T1000 (cell line): ENCODE results near the gene ELMOD1.
A peak's percentile ranks its signal among the peaks of the same experiment; 100 is the strongest.
"Not testable (repeated sequence)": the region's sequence is repeated elsewhere in the genome, so short reads cannot be mapped to it uniquely, and the experiment has no call there.

Experiments used
- DNase-seq: peaks from one replicate; lab custom pipeline; 2025; ENCODE audit warnings: mixed read lengths; lab: John Stamatoyannopoulos, UW

The ELMOD1 gene

DNA sequence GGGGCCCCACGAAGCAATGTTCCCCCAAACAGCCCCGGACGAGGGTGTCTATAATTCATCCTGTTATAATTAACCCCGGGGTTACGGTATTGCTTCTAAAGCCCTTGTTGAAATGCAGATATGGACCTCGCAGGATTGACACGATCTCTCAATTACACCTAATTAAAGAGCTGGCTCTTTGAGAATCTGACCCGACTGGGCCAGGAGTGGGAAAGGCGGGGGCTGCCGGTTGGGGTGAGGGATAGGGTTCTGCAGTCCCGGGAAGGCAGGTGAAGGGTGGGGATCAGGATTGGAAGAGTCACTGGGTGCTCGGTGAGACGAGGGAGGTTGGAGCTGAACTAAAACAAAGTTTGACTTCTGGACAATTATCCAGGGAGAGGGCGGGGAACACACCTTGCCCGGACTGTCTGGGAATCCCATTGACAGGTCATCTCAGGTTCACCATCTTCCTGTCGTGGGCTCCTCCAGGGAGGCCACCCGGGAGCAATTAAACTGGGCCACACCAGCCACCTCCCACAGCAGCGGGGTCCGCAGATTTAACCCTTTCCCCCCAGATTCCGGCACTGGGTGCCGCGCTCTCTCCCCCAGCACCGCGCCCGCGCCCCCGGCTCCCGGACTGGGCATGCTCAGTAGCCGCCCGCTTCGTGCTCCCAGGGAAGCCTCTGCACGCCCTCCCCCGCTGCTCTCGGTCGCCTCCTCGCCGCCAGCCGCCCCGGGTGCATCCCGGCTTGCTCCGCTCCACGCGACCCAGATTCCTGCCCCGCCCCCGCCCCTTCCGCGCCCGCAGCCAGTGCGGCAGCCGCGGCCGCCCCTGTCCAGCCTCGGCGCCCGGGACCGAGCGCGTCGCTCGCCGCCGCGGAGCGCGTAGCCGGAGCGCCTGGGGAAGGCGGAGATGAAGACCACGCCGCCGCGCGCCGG, at the start of gene ELMOD1:
ELMOD1 (plus strand) TSS at position 688 of the 918 bp plus-strand sequence. CDS start 27,043 bp downstream, outside the sequence.
- DNase-seq, result peak; percentile 6

DNA sequence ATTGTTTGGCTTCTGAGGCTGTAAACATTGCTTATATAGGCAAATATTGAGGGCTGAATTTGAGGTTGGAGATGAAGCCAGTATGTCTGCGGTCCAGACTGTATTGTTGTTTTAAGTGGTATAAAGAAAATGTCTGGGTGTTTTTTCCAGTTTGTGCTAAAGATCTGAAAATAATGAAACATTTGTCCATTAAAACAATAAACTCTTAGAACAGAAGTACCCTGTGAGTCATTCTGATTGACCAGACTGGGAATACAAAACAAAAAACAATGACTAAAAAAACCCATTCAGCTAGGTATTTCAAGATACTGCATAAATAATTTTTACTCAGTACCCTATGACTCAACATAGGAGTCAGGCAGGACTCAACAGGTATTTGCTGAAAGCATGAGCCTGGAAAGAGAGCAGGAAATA, 45.8 kb upstream of the ELMOD1 start:
- no peak for DNase-seq

DNA sequence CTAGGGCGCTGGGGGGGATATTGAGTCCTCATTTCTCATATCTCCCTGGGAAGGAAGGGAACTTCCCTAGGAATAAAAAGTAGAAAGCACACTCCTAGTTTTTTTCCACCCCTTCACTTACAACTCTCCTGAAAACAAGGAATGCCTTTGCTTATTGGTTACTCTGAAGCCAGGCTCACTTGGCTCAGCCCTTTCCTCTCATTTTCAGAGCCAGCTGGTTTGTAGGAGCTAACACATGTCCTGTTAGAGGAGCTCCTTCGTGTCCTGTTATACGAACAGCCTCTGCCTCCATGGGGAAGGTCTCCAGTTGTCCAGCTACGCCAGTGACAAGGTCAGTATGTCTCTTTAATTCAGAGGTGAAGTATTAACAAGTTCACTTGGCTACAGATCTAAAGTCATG, 43.0 kb upstream of the ELMOD1 start:
- no peak for DNase-seq

DNA sequence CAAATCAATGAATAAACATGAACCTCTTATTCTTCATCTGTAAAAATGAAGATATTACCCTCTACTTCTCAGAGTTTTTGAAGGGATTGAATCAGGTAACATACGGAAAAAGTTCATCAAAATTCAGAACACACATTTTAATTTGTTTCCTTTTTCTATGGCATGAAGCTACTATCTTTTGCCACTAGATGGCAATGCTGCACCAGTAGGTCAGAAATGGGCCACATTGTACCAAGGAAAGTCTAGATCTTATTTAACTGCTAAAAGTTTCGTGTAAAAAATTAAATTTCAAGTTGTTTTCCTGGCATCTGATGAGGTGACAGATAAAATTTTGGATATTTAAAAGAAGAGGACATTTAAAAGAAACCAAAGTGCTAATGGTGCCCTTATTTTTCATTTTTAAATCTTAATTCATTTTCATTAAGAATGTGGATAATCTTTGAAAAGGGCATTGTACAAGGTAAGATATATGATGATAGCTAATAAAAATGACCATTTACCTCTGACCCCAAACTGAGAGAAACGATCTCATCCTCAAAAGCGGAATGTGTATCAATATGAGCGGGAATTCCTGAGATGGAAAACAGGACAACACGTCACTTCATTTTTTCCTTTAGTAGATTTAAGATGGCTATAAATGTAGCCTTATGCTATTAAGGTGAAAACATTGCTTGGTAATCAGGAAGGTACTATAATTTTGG, 41.5 kb upstream of the ELMOD1 start:
- no peak for DNase-seq

- no peak for DNase-seq
Observed at GRCh38 chr11:107549954-107550285, 41.0 kb upstream of the ELMOD1 start.

GRCh38 chr11:107550304-107550703, 40.6 kb upstream of the ELMOD1 start:
- no peak for DNase-seq

- peak; percentile 16 for DNase-seq
Observed at GRCh38 chr11:107561688-107562087, 29.3 kb upstream of the ELMOD1 start.

GRCh38 chr11:107562647-107563208, 28.2 kb upstream of the ELMOD1 start:
- no peak for DNase-seq

DNA sequence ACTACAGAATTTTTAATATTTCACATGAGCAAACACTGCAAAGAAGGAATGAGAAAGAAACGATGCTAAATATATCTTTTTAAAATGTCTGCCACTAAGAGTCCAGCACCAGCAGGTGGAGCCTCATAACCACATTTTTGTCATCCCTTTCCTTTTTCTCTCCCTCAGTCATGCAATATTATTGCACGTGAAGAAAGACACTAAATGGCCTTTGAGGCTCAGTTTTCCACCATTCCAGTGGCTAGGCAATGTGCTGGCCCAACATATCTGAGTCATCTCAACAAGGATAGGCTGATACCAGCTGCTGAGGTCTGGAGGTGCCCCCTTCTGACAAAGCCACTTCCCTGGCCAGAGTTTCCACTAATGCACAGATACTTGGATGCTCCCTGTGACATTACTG, 27.2 kb upstream of the ELMOD1 start:
- no peak for DNase-seq

DNA sequence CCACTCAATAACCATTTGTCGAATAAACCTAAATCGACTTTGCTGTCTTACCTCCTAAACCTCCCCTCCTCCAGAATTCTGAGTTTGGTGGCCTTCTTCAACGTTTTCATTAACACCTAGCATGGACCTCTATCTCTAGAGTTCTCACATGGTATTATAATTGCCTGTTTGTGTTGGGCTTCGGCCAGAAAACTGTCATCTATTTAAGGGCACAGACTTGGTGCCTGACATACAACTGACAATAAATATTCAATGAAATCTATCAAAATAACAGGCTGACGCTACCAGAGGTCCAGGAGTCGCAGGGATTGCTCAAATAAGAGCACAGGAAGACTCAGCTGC, 26.1 kb upstream of the ELMOD1 start:
- DNase-seq, result no peak

GRCh38 chr11:107565219-107565937, 25.6 kb upstream of the ELMOD1 start, which contains the start of gene ALKBH8:
TSS of gene ALKBH8 (minus strand) at chr11:107565735. CDS start at chr11:107560893, 4,842 bp downstream.
- peak; percentile 10 for DNase-seq

- DNase-seq, result not testable (repeated sequence)
Observed at GRCh38 chr11:107565955-107566501, 24.9 kb upstream of the ELMOD1 start.

- DNase-seq, result no peak
Observed at GRCh38 chr11:107566569-107566968, 24.4 kb upstream of the ELMOD1 start.

- no peak for DNase-seq
Observed at GRCh38 chr11:107567739-107568335, 23.1 kb upstream of the ELMOD1 start.

DNA sequence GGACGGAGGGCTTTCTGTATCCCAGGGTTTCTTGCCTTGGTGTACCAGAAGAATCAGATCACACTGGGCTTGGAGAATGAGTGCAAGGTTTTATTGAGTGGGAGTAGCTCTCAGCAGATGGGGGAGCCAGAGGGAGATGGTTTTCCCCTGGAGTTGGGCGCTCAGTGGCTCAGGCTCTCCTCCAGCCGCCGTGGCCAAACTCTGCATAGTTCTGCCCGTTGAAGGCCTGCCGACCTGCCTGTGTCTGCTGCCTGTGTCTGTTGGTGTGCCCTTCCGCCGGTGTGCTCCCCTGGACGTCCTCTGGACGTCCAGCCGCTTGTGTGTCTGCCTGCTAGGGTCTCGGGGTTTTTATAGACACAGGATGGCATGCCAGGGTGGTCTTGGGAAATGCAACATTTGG, 20.9 kb upstream of the ELMOD1 start:
- no peak for DNase-seq

GRCh38 chr11:107573438-107573837, 17.5 kb upstream of the ELMOD1 start:
- no peak for DNase-seq

DNA sequence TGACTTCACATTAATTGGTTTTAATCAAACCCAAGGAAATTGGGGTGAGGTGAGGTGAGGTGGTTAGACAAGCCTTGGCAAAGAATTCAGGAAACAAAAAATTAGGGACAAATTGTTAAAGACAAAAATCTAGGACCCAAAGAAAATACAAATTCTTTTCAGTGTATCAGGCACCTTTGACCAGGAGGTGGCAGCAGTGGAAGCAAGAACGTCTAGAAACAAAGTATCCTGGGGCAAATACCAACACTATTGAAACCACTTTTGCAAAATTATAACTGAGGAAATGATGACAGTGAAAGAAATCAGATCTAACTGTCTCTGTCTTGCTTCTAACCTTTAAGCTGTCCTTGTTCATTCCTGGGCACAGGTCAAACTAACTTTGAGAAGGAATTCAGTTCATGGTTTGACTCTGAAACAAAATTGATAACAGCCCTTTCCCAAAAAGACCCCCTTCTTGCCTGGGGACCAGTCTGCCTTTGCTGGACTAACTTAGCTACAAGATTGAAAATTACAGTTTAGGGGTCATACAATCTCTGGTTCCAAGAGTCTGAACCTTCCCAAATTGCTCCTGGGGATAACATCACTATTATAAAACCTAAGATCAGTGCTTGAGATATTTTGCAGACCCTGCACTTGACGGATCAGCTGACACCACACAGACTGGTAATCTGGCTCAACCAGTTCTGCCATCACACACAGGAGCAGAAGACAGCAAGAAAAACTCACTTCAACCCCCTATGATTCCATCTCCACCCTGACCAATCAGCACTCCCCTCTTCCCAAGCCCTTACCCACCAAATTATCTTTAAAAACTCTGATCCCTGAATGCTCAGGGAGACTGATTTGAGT, 14.2 kb upstream of the ELMOD1 start:
- peak; percentile 7 for DNase-seq

DNA sequence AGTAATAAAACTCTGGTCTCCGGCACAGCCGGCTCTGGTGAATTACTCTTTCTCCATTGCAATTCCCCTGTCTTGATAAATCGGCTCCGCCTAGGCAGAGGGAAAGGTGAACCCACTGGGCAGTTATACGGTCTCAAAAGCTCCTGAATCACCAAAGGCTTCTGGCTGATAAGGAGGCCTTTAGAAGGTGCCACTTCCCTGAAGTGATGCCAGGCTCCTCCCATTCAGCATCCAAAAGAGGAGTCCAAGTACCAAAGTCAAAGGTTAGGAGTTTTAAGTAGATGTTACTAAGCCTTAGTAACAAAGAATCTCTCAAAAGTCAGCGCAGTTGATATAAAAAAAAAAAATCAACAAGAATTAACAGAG, 13.6 kb upstream of the ELMOD1 start:
- no peak for DNase-seq

DNA sequence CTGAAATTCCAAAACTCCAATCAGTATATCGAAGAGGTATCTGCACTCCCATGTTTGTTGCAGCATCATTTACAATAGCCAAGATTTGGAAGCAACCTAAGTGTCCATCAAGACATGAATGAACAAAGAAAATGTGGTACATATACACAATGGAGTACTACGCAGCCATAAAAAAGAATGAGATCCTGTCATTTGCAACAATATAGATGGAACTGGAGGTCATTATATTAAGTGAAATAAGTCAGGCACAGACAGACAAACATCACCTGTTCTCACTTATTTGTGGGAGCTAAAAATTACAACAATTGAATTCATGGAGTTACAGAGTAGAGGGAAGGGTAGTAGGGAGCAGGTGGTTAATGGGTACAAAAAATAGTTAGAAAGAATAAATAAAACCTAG, 11.8 kb upstream of the ELMOD1 start:
- not testable (repeated sequence) for DNase-seq

- DNase-seq, result no peak
Observed at GRCh38 chr11:107581147-107581546, 9.8 kb upstream of the ELMOD1 start.
